ENCODE results near the gene IPO4. TPM values are rescaled to one million over a fixed set of nuclear protein-coding genes. Genes with fewer than 3 reads are reported as not detected.
A peak's percentile ranks its signal among the peaks of the same experiment; 100 is the strongest.

IPO4 gene
- total and polyA plus RNA-seq, 2 of the 8 experiments (the other 6 are each of a cell fraction or from before 2014, with no cell fraction given): 55.5 to 108 TPM

- TF ChIP-seq CHD1 (IDR thresholded peaks at IDR 0.05; ENCODE audit: low read depth, low read length) (no peak), SIX5 (IDR thresholded peaks at IDR 0.05; ENCODE audit: low read depth, low read length) (no peak), YY1 (IDR thresholded peaks at IDR 0.05; ENCODE audit: low read depth, low read length) (peak; percentile 82), KDM4A (IDR thresholded peaks at IDR 0.05; ENCODE audit: low read depth, low read length, severe bottlenecking) (peak; percentile 89), SIN3A (conservative IDR thresholded peaks at IDR 0.05 in 1 of 2, IDR thresholded peaks at IDR 0.05 in 1 of 2; ENCODE audit: low read depth in 1 of 2, low read length in 2 of 2) (peak in 1 of 2 experiments; percentile 75; a peak in 1 of 4 replicates), POLR2AphosphoS5 (IDR thresholded peaks at IDR 0.05; ENCODE audit: low read depth, low read length) (peak; percentile 95), FOSL1 (IDR thresholded peaks at IDR 0.05; ENCODE audit: insufficient read depth, low read depth, low read length) (no peak), TCF12 (IDR thresholded peaks at IDR 0.05; ENCODE audit: low read depth, low read length) (no peak), SP4 (IDR thresholded peaks at IDR 0.05; ENCODE audit: low read length) (0 out of 2 replicates have a peak, but pooled peaks have one; percentile 44), MAFK (IDR thresholded peaks at IDR 0.05; ENCODE audit: low read depth, low read length) (no peak), SRF (IDR thresholded peaks at IDR 0.05; ENCODE audit: low read depth, low read length) (peak; percentile 63), CTCF (IDR thresholded peaks at IDR 0.05; ENCODE audit: control extremely low read depth in 1 of 3, insufficient read depth in 1 of 3, low read depth in 1 of 3, low read length in 3 of 3) (peak in 1 of 3 experiments; percentile 8; a peak in 1 of 4 replicates)
Observed at GRCh38 chr14:24212924-24213865, 24.6 kb upstream of the IPO4 start, which contains the start of gene CHMP4A (continued).

All from H1 (cell line).